GM23338 (cell line): ENCODE results near the gene TTC27.

Experiments used
- CTCF ChIP-seq, 2 experiments: fragments of 200-600 bp in 1 of 2; sonication (generic) in 1 of 2; conservative IDR thresholded peaks; 2 replicates each; pipeline versions ENCODE4 v1.5.1 to v1.6.1; 2016 to 2017; ENCODE audit warnings: antibody characterized with exemption in 2 of 2, low read depth in 2 of 2, mild to moderate bottlenecking in 2 of 2, moderate library complexity in 1 of 2
- ETS1 ChIP-seq: IDR thresholded peaks from 2 replicates; pipeline ENCODE4 v1.6.1; 2016; ENCODE audit warnings: antibody characterized with exemption
- EZH2 ChIP-seq: fragments of 200-600 bp; sonication (generic); IDR thresholded peaks from one replicate; pipeline ENCODE4 v1.8.0; 2017; ENCODE audit warnings: antibody characterized with exemption, mild to moderate bottlenecking, low read depth; ENCODE audit not compliant: unreplicated experiment
- EZH2phosphoT487 ChIP-seq: fragments of 200-600 bp; sonication (generic); IDR thresholded peaks from one replicate; pipeline ENCODE4 v1.8.1; 2018; ENCODE audit warnings: antibody characterized with exemption; ENCODE audit not compliant: unreplicated experiment
- JUNB ChIP-seq: IDR thresholded peaks from one replicate; pipeline ENCODE4 v1.6.1; 2016; ENCODE audit warnings: antibody characterized with exemption; ENCODE audit not compliant: unreplicated experiment
- NANOG ChIP-seq: IDR thresholded peaks from 2 replicates; pipeline ENCODE4 v1.6.1; 2016; ENCODE audit warnings: antibody characterized with exemption, borderline replicate concordance
- POLR2AphosphoS5 ChIP-seq: IDR thresholded peaks from 2 replicates; pipeline ENCODE4 v1.6.1; 2016; ENCODE audit warnings: antibody characterized with exemption, low read depth
- REST ChIP-seq: IDR thresholded peaks from one replicate; pipeline ENCODE4 v1.6.1; 2018; ENCODE audit warnings: antibody characterized with exemption; ENCODE audit not compliant: unreplicated experiment
- STAT1 ChIP-seq: IDR thresholded peaks from one replicate; pipeline ENCODE4 v1.6.1; 2016; ENCODE audit warnings: antibody characterized with exemption; ENCODE audit not compliant: unreplicated experiment
- ZNF114 ChIP-seq: fragments of 250-450 bp; sonication (Bioruptor Pico); IDR thresholded peaks from 2 replicates; pipeline ENCODE4 v1.5.0; 2020; ENCODE audit warnings: mild to moderate bottlenecking, moderate library complexity
- ZNF331 ChIP-seq: fragments of 250-450 bp; sonication (Bioruptor Pico); IDR thresholded peaks from 2 replicates; pipeline ENCODE4 v1.5.0; 2020; ENCODE audit warnings: low read depth, mild to moderate bottlenecking, moderate library complexity
- ZNF462 ChIP-seq: fragments of 250-450 bp; sonication (Bioruptor Pico); IDR thresholded peaks from 2 replicates; pipeline ENCODE4 v1.5.0; 2020; ENCODE audit warnings: mild to moderate bottlenecking, moderate library complexity

- TF ChIP-seq CTCF (conservative IDR thresholded peaks at IDR 0.05; ENCODE audit: low read depth in 2 of 2) (no peak), ETS1 (no peak), EZH2 (no peak), POLR2AphosphoS5 (no peak), REST (no peak), EZH2phosphoT487 (no peak), ZNF114 (no peak), ZNF462 (no peak), ZNF331 (no peak), NANOG (no peak), JUNB (no peak), STAT1 (no peak)
Observed at GRCh38 chr2:32798829-32799228, 171.0 kb downstream of the TTC27 start.
